Activated CD8-positive, alpha-beta memory T cell treated with anti-CD3 and anti-CD28 coated beads, Interleukin-2, amount 50 U/mL, for 1 hour (primary cell): Measurements from ENCODE around the gene ADCY4.
"Not testable (repeated sequence)": the region's sequence is repeated elsewhere in the genome, so short reads cannot be mapped to it uniquely, and the experiment has no call there.

Experiments
- DNase-seq: peaks from one replicate; pipeline ENCODE4 v3.0.0-alpha.2; 2020; ENCODE audit errors: extremely low read depth

The ADCY4 gene

DNA sequence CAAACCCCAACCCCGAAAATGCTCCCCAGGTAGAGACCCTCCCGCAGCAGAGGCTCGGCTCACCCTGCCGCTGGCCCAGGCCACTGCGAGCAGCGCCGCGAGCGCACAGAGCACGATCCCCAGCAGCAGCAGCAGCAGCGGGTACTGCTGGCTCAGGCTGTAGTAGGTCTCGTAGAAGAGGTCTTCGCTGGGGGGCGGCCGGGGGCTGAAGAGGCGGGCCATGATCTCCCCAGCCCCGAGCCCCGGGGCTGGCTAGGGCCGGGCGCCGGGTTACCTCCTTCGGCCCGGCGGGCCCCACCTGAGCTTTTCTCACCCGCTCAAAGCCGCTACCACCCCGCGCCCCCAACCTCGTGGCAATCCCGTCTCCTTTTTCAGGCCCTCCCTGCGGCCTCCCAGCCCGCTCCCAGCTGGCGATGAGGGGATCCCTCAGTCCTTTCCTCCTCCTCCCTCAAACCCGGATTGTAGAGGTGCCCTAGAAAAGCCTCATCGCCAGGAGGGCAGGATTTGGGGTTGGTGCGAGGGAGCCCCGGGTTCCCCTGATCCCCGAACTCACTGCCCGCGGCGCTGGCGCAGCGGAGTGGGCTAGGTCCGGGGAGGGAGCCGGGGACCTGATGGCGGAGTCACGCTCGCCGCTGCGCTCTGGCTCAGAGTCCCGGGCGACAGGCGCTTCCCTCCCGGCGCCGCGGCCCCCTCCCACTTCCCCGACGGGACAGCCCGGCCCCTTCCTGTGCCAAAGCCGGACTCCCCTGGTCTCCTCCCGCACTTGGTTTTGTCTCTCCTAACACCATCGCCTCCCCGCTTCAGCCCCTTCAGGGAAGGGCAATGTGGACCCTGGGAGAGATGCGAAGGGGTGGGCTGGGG is at the start of gene ADCY4:
Gene ADCY4, minus strand, starts transcription at position 641 of the 861 bp plus-strand sequence. Its CDS starts 419 bp downstream, at position 222.
- DNase-seq: no peak

DNA sequence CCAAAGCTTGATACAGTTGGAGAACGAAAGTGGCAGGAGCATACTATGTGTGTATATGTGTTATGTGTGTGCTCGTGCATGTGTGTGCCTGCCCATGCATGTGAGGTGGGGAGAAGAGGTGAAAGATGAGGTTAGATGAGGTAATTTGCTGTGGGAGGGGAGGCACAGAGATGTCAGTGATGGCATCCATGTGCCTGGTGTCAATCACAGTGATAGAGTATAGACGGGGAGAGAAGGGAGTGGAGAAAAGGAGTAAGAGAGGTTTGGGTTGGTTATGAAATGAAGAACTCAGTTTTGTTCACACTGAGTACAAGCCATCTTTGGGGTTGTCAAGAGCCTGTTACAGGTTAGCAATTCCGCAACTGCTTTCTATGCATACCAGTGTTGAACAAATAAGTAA is 49.3 kb upstream of the ADCY4 start:
- DNase-seq: no peak

DNA sequence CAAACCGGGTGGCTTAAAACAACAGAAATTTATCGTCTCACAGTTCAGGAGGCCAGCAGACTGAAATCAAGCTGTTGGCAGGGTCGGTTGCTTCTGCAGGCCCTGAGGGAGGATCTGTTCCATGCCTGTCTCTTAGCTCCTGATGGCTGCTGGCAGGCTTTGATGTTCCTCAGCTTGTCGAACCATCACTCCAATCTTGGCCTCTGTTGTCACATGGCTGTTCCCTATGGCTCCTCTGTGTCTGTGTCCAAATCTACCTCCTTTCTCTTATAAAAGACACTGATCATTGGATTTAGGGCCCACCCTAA is 47.1 kb upstream of the ADCY4 start:
- no peak for DNase-seq

DNA sequence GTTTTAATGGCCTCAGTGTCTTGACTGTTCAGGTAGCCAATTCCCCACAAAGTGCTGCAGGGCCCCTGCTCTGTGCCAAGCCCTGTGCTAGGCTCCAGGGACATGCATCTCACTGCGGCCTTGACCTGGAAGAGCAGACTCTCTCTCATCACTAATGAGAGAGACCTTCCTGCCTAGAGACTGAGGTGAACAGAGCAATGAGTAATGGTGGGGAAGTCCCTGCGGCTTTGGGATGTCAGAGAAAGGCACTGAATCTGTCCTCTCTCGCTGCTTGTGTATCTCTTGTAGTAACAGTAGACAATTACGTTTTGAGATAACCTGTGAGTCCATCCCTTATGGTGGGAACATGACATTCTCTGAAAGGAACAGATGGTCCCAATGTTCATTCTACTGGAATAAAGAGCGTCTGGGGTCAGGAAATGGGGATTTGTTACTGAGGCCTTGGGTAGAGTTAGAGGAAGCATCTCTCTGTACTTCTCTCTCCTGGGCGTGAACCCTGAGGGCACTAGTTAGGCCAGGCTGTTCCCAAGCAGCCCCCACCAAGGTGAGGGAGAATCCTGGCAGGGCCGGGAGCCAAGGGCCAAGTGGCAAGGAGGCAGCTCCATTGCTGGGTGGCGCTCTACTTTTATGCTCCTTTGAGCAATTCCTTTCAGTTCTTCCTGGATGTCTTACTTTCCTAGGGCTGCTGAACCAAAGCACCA is 46.6 kb upstream of the ADCY4 start:
- no peak for DNase-seq

DNA sequence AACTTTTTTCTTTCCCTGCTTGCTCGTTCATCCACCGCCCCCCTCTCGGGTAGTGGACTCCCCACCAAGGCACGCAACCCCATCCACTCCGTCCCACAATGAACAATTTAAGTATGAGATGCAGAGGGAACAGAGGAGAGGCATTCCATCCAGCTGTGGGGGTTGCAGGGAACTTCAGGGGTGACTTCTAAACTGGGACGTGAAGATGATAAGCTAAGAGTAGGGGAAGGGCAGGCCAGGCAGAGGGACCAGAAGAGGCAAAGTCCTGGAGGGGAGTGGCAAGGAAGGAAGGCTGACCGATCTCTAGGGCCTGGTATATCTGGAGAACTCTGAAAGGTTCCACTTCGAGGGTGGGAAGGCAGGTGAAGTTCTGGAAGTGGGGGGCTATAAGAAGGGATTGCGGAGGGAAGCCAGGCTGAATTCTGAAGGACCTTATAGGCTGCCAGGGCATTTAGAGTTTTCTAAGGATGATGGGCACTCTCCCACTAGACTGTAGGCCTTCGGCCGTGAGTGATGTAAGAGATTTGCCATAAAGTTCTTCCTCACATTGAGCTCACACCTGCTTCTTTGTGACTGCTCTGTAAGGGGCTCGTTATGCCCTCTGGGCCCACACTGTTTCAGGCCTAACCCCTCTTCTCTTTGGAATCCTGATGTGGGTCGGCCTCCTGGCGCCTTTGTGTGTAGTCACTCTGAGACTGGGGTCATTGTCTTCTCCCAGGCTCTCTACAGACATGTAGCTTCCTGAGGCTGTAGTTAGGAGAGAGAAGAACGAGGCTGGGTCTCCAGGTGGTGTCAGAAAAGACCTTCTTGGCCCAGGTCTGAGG is 45.2 kb upstream of the ADCY4 start:
- no peak for DNase-seq

DNA sequence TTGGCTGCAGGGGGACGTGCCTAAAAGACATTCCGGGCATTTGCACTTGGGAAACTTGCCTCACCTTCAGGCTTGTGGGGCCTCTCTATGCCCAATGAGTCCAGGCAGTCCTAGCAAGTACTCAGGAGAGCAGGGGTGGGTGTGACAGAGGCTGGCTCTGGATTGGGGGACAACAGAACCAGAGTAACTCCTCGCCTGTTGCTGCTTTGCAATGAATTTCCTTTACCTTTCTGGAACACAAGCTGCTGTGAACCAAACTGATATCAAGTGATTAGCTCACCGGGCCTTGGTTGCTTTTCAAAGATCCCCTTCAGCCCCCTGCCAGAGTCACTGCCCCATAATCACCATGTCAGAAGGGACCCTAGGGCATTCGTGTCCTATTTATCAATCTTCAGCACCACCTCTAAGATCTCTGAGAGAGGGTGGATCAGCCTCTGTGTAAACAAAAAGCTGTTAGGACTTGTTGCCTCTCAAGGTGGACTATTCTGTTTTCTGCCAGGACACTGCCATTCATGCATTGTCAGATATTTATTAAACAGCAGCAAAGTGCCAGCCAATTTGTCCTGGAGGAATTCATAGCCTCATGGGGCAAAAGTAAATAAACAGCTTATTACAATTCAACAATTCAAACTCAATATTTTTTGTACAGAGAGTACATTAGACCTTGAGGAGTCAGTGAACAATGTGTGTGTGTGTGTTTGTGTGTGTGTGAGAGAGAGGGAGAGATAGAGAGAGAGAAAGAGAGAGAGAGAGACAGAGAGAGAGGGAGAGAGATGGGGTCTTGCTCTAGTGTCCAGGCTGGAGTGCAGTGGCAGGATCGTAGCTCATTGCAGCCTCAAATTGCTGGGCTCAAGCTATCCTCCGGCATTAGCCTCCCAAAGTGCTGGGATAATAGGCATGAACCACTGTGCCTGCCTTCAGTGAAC is 44.4 kb upstream of the ADCY4 start:
- no peak for DNase-seq

DNA sequence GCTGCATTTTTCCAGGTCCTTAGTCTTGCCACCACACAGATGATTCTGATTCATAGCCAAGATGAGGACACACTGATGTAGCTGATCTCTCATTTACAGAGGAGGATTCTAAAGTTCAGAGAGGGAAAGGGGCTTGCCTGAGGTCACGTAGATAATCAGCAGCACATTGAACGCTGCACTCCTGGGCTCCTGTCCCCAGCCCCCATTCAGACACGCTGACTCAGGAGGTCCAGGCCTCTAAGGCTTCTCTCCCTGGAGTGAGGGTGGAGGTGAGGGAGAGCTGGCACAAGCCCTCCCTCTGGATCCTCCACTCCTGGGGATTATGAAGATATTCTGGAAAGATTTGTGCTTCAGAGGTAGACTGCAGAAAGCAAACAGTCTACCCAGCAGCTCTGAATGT is 43.5 kb upstream of the ADCY4 start:
- no peak for DNase-seq

DNA sequence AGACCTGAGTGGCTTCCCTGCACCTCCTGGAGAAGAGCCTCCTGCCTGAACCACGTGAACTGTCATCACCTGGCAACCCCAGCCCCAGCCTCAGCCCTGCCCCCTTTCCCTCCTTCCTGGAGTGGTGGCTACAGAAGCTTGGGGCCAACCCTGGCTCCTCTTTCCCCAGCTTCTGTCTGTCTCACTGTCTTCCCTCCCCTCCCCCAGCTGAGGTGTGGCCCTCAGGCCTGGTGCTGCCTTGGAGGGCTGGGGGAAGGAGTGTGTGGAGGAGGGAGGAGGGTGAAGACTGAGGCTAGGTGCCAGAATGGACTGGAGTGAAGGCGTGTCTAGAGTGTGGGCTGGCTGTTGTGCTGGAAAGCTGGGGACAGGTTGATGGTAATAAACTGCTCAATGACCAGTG is 42.8 kb upstream of the ADCY4 start:
- DNase-seq: no peak

DNA sequence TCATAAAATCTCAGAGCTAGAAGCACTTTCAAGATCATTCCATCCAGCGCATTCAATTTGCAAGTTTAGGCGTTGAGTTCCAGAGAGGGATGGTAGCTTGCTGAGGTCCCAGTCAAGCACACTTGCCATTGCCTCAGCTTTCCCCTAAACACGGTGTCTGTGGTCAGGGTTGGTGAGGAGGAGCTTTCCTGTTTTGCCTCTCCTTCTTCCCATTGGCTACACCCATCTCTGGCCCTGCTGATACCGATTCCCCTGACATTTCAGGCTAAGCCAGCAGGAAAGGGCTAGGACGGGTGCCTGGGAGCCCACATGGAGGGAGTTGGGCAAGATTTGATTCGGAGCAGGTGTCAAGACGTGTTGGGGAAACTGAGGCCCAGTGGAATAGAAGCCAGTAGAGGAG is 42.3 kb upstream of the ADCY4 start:
- no peak for DNase-seq

DNA sequence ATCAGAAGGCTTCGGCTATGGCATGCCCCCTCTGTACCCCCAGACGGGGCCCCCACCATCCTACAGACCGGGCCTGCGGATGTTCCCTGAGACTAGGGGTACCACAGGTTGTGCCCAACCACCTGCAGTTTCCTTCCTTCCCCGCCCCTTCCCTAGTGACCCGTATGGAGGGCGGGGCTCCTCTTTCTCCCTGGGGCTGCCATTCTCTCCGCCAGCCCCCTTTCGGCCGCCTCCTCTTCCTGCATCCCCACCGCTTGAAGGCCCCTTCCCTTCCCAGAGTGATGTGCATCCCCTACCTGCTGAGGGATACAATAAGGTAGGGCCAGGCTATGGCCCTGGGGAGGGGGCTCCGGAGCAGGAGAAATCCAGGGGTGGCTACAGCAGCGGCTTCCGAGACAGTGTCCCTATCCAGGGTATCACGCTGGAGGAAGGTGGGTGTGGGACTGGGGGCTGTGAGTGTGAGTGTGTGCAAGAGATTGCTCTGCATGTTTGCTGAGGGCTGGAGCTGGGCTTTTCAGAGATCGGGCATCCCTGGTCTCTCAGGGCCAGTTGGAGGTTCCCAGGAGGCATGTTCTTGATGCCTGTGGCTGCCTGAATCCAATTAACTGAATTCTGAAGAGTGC is 41.7 kb upstream of the ADCY4 start:
- no peak for DNase-seq

DNA sequence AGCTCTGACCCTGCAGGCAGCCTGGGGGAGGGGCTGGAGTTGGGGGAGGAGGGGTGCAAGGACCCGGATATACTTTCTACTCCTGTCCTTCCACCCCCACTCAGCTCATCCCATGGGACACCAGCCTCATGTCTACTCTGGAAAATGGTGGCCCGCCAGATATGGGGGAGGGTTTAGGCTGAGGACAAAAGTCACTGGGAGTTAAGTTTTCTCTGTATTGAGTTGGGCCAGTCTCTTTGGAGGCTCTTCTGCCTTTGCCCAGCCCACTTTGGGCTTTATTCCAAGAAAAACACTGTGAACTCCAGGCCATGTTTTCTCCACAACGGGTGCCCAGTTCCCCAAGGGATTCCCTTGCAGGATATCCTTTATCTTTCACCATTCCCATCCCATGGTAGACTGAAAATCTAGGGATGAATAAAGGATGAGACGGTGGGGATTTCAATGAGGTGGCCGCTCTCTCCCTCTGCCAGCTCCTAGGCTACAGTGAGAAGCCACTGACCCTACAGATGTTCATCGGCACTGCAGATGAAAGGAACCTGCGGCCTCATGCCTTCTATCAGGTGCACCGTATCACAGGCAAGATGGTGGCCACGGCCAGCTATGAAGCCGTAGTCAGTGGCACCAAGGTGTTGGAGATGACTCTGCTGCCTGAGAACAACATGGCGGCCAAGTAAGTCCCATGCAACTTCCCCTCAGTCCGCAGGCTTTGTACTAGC is 38.0 kb upstream of the ADCY4 start:
- no peak for DNase-seq

DNA sequence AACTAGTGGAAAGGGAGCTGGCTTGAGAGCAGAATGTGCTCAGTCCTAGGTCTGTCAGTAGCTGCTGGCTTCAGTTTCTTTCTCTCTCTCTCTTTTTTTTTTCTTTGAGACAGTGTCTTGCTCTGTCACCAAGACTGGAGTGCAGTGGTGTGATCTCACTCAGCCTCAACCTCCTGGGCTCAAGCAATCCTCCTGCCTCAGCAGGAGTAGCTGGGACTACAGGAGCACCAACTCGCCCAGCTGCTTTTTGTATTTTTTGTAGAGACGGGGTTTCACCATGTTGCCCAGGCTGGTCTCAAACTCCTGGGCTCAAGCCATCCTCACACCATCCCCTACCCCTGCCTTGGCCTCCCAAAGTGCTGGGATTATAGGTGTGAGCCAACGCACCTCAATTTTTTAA is 36.7 kb upstream of the ADCY4 start:
- not testable (repeated sequence) for DNase-seq

DNA sequence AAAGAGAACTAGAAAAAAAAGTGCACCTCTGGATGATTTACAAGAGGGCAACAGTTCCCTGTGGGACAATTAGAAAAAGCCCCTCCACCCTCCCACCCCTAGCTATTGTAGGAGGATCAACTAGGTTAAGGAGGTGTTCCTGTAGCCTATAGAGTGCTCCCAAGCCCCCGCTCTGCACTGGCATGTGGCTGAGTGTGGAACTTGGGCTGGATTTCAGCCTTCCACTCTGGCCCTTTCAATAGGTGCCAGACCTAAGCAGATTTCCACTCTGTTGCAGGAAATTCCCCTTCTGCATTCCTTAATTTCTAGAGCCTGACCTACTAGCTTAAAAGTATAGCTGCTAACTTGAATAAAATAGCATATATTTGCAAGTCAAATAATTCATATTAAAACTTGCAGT is 35.9 kb upstream of the ADCY4 start:
- DNase-seq: no peak

DNA sequence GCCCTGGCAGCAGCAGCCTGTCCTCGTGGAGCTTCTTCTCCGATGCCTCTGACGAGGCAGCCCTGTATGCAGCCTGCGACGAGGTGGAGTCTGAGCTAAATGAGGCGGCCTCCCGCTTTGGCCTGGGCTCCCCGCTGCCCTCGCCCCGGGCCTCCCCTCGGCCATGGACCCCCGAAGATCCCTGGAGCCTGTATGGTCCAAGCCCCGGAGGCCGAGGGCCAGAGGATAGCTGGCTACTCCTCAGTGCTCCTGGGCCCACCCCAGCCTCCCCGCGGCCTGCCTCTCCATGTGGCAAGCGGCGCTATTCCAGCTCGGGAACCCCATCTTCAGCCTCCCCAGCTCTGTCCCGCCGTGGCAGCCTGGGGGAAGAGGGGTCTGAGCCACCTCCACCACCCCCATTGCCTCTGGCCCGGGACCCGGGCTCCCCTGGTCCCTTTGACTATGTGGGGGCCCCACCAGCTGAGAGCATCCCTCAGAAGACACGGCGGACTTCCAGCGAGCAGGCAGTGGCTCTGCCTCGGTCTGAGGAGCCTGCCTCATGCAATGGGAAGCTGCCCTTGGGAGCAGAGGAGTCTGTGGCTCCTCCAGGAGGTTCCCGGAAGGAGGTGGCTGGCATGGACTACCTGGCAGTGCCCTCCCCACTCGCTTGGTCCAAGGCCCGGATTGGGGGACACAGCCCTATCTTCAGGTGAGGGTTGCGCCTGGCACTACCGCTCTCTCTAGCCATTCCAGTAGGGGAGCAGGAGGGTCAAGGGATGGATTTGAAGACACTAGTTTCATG is 35.2 kb upstream of the ADCY4 start:
- no peak for DNase-seq

DNA sequence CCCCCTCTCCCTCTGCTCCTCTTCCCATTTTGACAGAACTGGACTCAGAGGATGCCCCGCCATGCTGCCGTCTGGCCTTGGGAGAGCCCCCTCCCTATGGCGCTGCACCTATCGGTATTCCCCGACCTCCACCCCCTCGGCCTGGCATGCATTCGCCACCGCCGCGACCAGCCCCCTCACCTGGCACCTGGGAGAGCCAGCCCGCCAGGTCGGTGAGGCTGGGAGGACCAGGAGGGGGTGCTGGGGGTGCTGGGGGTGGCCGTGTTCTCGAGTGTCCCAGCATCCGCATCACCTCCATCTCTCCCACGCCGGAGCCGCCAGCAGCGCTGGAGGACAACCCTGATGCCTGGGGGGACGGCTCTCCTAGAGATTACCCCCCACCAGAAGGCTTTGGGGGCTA is 34.6 kb upstream of the ADCY4 start:
- no peak for DNase-seq

DNA sequence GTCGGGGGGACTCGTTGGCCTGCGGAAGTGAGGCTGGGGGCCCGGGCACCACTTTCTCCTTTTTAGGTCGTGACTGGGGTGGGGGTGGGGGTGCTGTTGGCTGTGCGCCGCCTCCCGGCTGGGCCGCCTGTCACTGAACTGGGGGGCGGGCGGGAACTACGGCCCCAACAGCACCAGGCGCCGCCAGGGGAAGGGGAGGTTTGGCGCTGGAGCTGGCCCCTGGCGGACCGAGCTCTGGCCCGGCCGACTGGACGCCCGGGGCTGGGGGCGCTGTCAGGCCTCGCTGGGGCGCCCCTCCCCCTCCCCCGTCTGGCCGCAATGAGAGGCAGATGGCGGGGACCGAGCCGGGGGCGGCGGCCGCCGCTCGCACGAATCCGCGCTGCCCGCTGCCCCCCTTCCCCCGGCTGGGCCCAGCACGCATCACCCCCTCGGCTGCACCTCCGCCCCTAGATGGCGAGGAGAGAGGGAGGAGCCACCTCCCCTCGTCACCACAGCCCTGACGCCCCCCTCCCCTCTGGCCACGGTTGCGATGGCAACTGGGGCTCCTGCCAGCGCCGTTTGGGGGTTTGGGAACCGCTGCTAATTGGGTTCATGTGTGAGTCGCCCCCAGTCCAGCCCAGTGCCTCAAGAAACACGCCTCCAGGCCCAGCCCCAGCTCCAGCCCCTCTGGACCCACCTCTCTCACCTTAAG is 33.8 kb upstream of the ADCY4 start:
- peak; percentile 8 for DNase-seq

DNA sequence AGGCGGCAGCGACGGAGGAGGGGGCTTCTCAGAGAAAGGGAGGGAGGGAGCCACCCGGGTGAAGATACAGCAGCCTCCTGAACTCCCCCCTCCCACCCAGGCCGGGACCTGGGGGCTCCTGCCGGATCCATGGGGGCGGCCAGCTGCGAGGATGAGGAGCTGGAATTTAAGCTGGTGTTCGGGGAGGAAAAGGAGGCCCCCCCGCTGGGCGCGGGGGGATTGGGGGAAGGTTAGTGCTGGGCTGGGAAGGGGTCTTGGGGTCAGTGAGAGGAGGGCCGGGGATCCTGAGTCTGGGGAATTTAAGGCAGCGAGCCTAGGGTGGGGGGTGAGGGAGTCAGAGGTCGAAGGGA is 33.3 kb upstream of the ADCY4 start:
- no peak for DNase-seq

DNA sequence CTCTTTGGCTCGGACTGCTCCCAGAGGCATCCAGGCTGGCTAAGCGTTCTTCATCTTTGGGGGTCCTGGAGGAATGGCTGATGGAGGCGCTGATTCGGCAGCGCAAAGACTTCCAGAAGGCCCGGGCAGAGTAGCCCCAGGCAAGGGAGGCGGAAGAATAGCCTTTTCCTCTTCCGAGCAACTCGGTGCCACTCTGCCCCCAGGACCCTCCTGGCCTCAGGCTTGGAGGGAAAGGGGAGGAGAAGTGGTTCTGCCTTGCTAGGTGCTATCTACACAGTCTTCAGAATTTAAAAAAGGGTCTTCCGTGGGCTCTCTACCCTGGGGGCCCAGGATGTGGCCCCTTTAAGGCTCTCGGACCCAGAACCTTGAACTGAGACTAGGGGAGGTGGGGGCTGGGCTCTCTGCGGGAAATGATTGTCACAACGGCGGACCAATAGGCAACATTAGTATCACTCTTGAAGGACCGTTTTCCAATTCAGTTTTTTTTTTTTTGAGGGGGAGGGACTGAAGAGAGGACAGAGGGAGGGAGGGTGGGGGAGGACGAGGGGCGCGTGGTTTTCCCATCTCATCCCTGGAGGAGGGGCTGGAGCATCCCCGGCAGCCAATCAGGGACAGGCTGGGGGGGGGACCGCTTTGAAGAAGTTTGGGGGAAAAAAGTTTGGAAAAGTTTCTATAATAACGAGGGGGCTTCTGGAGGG is 32.8 kb upstream of the ADCY4 start, which contains the start of gene NFATC4:
Gene NFATC4, plus strand, starts transcription at position 671 of the 698 bp plus-strand sequence. CDS start 157 bp downstream, outside the sequence.
- no peak for DNase-seq
